NOMO-1 treated with dmso at 0.1 percent for 144 hours (cell line): Measurements from ENCODE around the gene UTF1.

Experiments
- DNase-seq: peaks from one replicate; lab custom pipeline; 2025; ENCODE audit not compliant: unreplicated experiment; lab: John Stamatoyannopoulos, UW

UTF1 gene

DNA sequence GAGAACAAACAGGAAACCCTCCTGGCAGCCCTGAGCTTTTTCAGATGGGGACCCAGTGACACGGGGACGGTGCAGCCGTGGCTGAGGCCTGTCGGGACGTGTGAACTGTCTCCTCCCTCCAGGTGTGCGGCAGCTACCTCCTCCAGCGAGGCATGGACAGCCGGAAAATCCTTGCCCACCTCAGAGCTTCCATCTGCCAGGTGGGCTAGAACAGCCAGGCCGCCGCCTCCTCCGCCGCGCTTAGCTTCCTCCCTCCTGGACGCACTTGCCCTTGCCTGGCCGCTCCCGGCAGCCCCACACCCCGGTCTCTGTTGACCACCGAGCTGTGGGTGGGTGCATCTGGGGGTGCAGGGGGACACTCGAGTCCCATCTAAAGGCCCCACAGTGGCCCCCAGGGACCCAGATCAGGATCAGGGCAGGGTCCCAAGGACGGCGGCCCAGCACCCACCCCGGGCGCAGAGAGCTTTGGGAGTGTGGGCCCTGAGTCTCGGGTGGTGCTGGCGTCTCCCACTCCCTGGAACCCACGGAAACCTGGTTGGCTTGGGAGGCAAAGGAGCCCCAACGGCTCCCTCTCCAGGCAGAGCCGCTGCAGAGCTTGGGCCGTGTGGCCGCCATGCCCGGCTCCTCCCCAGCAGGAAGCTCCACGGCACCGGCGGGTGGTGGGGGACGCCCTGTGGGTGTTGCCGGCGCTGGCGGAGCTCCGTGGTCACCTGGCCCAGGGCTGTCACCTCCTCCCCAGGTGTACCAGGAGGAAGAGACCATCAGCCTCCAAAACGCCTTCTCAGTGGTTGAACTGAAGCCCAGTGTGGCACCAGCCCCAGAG, 32.9 kb upstream of the UTF1 start:
- DNase-seq = no peak

DNA sequence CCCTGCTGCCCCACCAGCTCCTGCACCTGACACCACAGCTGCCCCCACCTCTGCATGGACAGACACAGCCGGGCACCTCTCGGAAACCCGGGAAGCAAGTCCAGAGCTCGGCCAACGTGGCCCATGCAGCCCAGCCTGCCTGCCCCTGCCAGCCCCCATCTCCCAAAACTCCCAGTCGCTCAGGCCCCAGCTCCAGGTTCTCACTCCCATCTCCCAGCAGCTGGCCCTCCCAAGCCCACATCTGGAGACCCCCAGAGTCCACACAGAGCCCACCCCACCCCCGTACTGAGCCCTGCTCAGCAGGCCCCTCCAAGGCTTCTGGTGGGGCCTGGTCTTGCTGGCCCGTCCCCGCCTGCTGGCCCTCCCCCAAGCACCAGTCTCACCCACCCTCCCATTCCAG, 32.2 kb upstream of the UTF1 start:
- no peak for DNase-seq

DNA sequence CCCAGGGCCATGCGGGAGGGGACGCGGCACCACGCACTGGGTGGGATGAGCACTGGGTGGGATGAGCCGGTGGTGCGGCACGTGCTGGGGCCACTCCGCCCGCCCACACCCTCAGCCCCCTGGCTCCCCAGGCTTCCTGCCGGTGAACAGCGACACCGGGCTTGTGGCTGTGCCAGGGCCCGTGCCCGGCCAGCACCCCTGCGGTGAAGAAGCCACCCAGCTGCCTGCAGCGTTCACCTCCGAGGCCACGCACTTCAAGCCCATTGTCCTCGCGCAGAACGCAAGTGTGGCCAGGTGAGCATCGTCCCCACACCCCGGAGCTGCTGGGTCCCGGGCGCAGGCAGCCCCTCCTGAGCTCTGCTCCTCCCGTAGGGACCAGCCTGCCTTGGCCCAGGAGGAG, 31.8 kb upstream of the UTF1 start:
- no peak for DNase-seq

DNA sequence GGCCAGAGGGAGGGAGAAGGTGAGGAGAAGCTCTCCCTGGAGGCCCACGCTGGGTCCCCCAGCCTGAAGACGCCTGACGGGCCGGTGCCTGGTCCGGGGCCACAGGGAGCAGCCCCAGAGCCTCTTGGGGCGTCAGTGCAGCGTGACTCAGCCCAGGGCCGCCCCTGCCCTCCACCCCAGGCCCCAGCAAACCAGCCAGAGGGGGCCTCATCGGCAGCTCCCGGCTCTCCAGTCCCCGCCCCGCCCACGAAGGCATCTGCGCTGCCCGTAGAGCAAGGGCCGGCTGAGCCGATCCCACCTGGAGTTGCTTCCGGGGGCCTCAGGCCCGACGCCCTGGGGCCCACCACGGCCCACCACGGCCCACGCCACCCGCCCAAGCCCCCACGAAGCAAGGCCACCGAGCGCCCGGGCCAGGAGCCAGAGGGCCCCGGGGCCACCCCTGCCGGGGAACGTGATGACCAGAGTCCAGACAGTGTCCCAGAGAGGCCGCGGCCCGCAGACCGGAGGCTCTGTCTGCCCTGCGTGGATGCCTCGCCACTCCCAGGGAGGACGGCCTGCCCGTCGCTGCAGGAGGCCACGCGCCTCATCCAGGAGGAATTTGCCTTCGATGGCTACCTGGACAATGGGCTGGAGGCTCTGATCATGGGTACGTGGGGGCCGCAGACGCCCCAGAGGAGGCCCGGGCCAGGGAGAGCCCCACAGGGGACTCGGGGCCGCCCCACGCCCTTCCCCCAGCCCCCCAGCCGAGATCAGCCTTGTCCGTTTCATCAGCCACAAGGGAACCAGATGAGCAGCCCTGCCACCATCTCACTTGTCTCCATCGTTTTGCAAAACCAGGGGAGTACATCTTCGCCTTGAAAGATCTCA, 31.2 kb upstream of the UTF1 start:
- DNase-seq = no peak

DNA sequence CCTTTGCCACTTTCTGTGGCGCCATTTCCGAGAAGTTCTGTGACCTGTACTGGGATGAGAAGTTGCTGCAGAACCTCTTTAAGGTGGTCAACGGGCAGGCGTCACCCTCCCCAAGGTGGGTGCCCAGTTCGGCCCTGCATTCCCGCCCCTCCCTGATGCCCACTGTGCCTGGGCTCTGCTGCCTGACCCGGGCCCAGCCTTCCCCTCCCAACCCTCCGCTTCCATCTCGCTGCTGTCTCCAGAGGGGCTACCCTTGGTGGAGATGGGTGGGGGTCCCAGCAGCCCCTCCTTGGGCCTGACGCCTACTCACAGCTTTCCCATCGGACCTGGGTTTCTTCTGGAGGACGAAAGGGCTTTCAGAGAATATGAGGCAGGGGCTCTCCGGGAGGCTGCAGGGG, 30.5 kb upstream of the UTF1 start:
- DNase-seq = no peak

DNA sequence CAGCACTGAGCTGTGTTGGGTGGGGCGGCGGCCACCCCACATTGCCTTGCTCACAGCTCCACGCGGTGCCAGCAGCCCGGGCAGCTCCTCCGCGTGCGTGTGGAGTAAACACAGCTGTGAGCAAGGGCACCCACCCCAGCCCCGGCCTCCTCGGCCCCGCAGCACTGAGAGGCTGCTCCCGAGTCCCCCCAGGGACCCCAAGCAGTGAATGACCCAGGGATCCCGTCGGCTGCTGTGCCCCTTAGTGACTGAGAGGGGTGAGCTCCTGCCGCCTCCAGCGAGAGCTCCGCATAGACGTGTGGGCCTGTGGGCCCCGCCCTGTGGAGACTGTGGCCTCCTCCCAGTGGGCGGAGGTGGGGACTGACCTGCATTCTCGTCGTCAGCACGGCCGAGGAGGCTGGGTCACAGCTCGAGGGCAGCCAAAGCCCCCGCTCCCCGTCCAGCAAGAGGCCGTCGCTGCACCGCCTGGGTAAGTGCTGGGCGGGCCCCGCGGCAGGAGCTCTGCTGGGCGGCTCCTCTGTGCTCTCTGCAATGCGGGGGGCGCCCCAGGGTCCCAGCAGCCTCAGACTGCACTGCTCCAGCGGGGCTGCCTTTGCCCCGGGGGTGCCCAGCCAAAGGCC, 29.9 kb upstream of the UTF1 start:
- DNase-seq = no peak

DNA sequence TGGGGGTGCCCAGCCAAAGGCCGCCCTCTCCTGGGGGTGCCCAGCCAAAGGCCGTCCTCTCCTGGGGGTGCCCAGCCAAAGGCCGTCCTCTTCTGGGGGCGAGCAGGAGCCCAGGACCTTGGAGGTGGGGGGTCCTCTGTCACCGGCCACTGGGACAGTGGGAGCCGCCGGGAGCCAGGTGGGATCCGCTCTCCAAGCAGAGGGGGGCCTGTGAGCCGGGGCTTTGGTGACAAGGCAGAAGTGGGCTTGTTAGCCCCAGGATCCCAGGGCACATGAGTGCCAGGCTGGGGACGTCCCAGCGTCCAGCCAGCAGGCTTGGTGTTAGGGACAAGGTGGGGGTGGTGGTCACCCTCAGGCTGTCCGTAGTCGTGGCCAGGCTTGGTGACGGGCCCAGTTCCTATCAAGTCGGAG, 29.4 kb upstream of the UTF1 start:
- DNase-seq = no peak

DNA sequence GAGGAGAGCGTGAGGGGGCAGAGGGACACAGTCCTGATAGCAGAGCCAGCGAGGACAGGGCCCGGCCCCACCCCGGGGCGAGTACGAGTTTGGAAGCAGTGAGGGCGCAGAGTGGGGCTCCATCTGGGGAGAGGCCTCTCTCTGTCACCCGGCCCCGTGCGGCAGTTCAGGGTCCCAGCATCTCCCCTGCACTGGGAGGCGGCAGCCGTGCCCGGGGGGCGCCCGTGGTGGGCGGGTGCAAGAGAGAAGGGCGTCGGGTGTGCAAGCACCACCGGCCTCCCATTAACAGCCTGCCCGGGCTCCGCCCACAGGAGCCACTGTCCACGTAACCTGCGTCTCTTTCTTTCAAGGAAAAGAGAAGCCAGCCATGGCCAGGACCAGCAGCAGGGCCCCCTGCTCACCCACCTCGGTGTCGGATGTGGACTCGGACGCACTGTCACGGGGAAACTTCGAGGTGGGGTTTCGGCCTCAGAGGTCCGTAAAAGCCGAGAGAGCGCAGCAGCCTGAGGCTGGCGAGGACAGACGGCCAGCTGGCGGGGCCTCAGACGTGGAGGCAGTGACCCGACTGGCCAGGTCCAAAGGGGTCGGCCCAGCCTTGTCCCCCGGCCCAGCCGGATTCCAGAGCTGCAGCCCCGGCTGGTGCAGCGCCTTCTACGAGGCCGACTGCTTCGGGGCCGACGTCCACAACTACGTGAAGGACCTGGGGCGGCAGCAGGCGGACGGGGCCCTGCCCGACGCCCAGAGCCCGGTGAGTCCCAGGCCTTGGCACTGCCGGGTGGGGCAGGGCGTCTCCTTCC, 28.7 kb upstream of the UTF1 start:
- DNase-seq = no peak

DNA sequence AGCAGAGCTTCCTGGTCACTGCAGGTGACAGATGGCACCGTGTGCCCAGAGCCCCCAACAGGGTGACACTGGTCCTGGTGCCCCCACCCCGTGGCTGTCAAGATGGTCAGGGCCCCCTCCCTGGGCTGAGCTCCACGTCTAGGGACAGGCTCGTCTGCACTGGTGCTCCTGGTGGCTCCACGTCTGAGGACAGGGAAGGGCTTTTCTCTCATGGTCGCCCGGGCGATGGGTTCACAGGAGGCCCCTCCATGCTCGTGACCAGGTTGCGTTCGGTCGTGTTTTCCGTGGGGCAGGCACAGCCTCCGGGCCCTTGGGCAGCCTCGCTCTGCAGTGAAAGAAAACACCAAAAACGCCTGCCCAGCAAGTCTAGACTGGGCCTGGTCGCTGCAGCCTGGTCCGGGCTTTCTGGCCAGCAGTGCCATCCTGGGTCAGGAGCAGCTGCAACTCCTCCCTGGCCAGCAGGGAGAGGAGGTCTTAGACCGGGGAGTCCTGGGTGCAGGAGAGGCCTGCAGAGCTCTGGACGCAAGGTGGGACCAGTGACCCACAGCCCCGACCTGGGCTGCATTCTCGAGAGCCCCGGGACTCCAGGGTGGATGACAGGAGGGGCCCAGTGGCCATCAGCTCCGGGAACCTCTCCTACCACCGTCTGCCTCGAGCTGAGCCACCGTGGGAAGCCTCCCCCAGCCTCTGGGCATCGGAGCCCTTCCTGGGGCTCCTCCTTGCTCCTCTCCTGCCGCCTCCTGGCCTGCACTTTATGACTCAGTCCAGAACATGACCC, 27.9 kb upstream of the UTF1 start:
- DNase-seq = no peak

DNA sequence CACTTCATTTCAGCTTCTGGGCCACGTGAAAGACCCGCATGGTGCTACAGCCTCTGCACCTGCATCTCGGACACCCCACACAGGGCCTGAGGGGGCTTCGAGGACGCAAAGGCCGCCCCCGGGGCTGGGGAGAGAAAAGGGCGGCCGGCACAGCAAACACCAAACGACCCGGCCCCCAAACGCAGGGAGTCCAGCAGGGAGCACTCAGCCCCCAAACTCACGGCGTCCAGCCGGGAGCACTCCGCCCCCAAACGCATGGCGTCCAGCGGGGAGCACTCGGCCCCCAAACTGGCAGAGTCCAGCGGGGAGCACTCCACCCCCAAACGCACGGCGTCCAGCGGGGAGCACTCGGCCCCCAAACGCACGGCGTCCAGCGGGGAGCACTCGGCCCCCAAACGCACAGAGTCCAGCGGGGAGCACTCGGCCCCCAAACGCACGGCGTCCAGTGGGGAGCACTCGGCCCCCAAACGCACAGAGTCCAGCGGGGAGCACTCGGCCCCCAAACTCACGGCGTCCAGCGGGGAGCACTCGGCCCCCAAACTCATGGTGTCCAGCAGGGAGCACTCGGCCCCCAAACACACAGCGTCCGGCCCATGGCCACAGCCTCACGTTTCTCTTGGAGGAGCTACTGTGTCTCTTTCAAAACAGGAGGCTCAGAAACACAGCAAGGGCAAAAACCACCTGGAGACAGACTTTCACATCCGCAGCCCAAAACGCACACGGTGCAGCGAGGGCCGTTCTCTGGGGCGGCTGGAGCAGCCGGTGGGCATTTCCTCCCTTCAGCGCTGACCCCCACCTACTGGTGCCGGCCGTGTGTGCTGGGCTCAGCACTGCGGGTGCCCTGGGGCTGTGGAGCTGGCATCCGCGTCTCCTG, 27.0 kb upstream of the UTF1 start:
- DNase-seq = no peak

DNA sequence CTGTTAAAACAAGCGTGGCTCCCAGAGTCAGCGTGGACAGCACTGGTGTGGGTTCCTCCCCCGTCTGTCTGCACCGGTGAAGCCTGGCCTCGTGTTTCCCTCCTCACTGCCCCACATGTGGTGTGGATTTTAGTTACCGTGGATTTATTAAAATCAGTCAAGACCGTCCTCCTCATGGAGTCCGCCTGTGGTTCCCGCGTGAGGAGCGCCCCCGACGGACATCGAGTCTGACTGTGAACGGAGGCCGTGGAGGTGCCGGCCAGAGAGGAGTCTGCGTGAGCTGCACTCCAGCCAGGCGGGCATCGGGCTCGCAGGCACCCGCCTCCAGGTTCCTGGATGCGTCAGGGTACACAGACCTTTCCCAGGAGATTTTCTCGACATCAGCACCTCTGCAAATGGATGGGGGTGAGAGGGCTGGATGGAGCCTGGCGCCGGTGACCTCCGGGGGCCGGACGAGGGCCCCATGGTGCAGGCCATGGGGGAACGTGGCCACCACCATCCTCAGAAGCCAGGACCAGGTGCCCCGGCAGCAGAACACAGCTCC, 26.3 kb upstream of the UTF1 start:
- no peak for DNase-seq

DNA sequence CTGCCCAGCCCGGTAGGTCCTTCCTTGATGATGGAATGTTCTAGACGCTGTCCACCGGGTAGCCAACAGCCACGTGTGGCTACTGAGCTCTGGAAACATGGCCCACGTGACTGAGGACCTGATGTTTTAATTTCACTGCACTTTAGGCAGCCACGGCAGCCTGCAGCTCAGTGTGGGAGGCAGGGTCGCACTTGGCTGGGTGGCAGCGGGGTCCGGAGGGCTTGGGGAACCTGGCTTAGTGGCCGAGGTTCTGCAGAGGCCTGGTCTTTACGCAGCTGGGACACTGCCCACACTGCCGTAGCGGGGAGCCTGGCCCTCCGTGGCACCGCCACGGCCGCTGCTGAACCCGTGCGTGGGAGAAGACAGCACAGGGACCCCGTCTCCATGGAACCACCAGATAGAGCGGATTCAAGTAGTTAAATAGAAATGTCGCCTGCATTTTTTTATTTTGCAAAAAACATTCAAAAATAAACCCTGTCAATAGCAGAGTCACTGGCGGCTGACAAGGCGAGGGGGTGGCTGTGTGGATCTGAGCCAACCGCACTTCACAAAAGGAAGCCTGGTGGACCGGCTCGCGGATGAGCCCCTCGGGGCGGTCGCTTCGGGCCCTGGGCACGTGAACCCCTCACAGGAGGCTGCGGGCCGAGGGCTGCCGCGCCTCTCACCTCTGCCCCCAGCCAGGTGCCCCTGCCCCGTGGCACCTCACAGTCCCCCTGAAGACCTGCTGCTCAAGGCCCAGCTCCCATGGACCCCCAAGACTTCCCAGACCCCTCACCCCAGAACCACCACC, 25.6 kb upstream of the UTF1 start:
- DNase-seq = no peak

DNA sequence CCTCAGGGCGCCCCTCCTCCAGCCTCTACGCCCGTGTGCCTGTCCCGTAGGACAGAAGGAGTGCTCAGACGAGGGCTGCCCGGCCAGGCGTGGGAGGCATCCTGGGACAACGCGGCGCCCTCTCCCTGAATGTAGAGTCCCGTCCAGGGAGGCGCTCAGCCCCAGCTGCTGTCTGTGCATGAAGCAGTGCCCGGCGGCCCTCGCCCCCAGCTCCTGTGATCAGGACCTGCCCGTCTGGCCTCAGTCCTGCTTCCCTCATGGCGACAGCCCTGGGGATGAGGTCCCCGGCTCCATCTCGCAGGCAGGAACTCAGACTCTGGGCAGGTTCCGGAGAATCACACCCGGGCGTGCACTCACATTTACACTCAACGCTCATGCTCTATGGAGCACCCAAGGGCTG, 24.9 kb upstream of the UTF1 start:
- DNase-seq = no peak

DNA sequence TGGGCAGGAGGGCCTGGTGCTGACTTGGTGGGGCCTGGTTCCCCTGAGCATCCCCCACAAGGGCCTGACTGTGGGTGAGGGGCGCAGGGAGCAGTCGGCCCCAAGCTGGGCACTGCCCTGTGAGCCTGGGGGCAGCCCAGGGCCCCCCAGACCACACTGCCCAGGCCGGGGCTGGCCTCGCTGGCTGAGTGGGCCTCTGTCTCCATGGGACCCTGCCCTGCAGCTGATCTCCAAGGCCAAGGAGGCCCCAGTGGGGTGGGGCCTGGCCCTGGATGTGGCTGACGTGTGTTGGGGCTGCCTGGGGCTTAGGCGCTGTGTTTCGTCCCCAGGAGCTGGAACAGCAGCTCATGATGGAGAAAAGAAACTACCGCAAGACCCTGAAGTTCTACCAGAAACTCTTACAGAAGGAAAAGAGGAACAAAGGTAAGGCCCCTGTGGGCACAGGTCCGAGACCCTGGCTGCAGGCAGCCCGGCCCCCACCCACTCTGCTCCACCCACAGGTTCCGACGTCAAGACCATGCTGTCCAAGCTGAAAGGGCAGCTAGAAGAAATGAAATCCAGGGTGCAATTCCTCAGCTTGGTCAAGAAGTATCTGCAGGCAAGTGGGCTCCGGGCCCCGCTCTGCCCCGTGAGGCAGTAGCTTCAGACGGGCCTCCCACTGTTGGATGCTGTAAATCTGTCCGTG, 23.5 kb upstream of the UTF1 start:
- DNase-seq = no peak

DNA sequence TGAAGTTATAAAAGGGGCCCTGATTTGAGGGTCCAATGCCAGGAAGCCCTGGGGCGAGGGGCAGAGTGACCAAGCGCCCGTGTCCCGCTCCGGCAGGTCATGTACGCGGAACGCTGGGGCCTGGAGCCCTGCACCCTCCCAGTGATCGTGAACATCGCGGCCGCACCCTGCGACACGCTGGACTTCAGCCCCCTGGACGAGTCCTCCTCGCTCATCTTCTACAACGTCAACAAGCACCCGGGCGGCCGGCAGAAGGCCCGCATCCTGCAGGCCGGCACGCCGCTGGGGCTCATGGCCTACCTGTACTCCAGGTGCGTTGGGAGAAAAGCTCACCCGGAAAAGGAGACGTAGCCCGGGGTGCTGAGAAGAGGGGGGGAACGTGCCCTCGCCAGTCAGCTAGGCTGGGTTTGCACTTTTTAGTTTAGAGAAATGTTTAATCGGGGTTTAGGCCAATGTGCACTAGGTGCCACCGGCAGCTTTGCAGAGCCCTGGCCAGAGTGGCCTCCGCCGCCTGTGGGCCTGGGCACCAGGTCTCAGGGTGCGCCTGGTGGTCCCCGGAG, 22.9 kb upstream of the UTF1 start:
- DNase-seq = no peak

DNA sequence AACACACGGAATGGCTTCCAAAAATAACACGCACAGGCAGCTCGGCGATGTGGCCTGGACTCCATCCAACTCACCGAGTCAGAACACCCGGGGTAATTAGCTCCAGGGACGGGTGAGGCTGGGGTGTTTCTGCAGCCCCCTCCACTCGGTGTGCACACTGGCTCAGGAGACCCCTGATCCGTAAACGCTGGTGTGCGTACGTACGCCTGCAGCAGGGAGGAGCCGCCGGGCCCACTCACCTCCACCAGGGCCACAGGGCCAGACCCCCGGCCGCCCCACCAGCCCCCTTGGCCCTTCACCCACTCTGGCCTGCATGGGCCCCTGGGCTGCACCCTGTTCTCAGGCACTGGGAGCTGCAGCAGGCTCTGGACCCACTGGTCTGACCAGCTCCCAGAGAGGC, 22.4 kb upstream of the UTF1 start:
- no peak for DNase-seq

DNA sequence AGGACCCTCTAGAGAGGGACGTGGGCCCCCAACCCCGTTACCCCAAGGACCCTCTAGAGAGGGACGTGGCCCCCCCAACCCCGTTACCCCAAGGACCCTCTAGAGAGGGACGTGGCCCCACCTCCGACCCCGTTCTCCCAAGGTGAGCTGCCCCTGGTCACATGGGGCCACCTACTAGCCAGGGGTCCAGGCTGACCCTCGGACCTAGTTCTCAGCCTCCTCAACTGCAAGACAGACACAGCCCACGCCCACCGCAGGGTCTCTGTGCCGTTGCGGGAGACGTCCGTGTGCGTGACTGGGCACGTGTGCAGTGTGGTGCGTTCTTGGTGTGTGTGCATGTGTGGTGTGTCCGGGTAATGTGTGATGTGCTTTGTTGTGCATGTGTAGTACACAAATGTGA, 21.6 kb upstream of the UTF1 start:
- DNase-seq = no peak
